SJSA1 (cell line): ENCODE results near the gene FTO. TPM values are rescaled to one million over a fixed set of nuclear protein-coding genes. Genes with fewer than 3 reads are reported as not detected.
A peak's percentile ranks its signal among the peaks of the same experiment; 100 is the strongest.

Experiments used
- DNase-seq, 2 experiments: peaks; one replicate each; pipeline ENCODE4 v3.0.0-alpha.2; 2015 to 2020; ENCODE audit warnings: low spot score in 2 of 2, low read depth in 1 of 2
- H3K27ac ChIP-seq: fragments of 250-450 bp; sonication (Bioruptor Pico); 2 replicates; pipeline ENCODE4 v1.5.1; 2020; ENCODE audit warnings: mild to moderate bottlenecking, moderate library complexity
- H3K27me3 ChIP-seq: fragments of 250-450 bp; sonication (Bioruptor Pico); replicated peaks from 2 replicates; pipeline ENCODE4 v1.5.1; 2020; ENCODE audit warnings: mild to moderate bottlenecking, moderate library complexity
- H3K36me3 ChIP-seq: fragments of 250-450 bp; sonication (Bioruptor Pico); 2 replicates; pipeline ENCODE4 v1.5.1; 2020; ENCODE audit warnings: mild to moderate bottlenecking
- H3K4me1 ChIP-seq: fragments of 250-450 bp; sonication (Bioruptor Pico); replicated peaks from 2 replicates; pipeline ENCODE4 v1.6.1; 2021; ENCODE audit warnings: mild to moderate bottlenecking
- H3K4me3 ChIP-seq: fragments of 250-450 bp; sonication (Bioruptor Pico); 2 replicates; pipeline ENCODE4 v1.5.1; 2020; ENCODE audit warnings: mild to moderate bottlenecking
- H3K9me3 ChIP-seq: fragments of 250-450 bp; sonication (Bioruptor Pico); replicated peaks from 2 replicates; pipeline ENCODE4 v1.5.1; 2020; ENCODE audit warnings: mild to moderate bottlenecking
- total RNA-seq: library from RNA; depleted of rRNA; stranded (reverse); fragments of >200 nt; shearing (Covaris generic); gene quantifications from 2 replicates; pipeline ENCODE4 v1.2.3, GENCODE V29; 2014

The FTO gene
- total RNA-seq, 1 experiment from 2014 or later: 106 TPM

GRCh38 chr16:54031107-54031760 is 327.3 kb downstream of the FTO start:
- H3K4me3 ChIP-seq: no peak overlapping the region
- H3K36me3 ChIP-seq: no peaks in the 10 kb centered on the region
- DNase-seq: no peak
- H3K4me1 ChIP-seq: peaks cover 8% of the 10 kb centered on the region
- H3K27me3 ChIP-seq: no peaks in the 10 kb centered on the region
- peaks cover 7% of the 10 kb centered on the region; the same call in 1 of the 2 replicates for H3K9me3 ChIP-seq
- no peak overlapping the region for H3K27ac ChIP-seq

- Histone ChIP-seq H3K4me1 (no peaks in the 10 kb centered on the region), H3K27me3 (no peaks in the 10 kb centered on the region), H3K4me3 (no peak overlapping the region), H3K27ac (no peak overlapping the region), H3K9me3 (peaks cover 10% of the 10 kb centered on the region; the same call in 1 of the 2 replicates), H3K36me3 (no peaks in the 10 kb centered on the region)
- DNase-seq: no peak
Observed at GRCh38 chr16:54033747-54034146, 329.8 kb downstream of the FTO start.

DNA sequence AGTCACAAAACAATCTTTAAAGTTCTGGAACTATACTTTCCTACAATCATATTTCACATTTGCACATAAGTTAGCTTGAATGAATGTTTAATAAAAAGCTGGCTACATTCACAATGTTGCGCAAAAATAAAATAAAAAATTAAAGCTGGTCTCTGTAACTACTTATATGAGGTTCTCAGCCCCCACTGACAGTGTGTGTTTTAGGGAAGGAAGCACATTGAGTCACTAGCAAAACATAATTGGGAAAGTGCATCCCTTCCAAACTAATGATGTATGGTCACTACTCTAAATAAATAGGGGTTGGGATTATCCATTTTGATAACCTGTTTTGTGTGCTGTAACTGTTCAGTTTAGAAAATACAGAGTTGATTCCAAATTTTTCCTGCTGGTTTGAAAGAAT is 330.7 kb downstream of the FTO start:
- Histone ChIP-seq H3K27me3 (no peaks in the 10 kb centered on the region), H3K4me3 (no peak overlapping the region), H3K9me3 (peaks cover 10% of the 10 kb centered on the region; the same call in 1 of the 2 replicates), H3K4me1 (no peaks in the 10 kb centered on the region), H3K27ac (no peak overlapping the region), H3K36me3 (no peaks in the 10 kb centered on the region)
- no peak for DNase-seq

GRCh38 chr16:54040480-54040879 is 336.5 kb downstream of the FTO start:
- no peak for DNase-seq
- Histone ChIP-seq H3K9me3 (0 out of 2 replicates have a peak, but pooled peaks cover 3% of the 10 kb centered on the region), H3K4me3 (no peak overlapping the region), H3K4me1 (no peaks in the 10 kb centered on the region), H3K27me3 (no peaks in the 10 kb centered on the region), H3K27ac (no peak overlapping the region), H3K36me3 (peaks cover 4% of the 10 kb centered on the region; the same call in 1 of the 2 replicates)

DNA sequence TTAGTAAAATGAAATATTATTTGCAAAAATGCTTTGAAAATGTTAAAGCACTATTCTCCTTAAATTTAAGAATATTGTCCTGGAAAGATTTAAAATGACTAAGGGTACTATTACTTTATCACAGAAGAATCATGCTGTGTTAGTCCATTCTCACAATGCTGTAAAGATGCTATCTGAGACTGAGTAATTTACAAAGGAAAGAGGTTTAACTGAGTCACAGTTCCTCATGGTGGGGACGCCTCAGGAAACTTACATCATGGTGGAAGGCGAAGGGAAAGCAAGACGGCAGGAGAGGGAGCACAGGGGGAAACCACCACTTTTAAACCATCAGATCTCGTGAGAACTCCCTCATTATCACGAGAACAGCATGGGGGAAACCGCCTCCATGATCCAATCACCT is 337.0 kb downstream of the FTO start:
- H3K27ac ChIP-seq: no peak overlapping the region
- H3K4me3 ChIP-seq: no peak overlapping the region
- H3K4me1 ChIP-seq: no peaks in the 10 kb centered on the region
- H3K9me3 ChIP-seq: 0 out of 2 replicates have a peak, but pooled peaks cover 3% of the 10 kb centered on the region
- DNase-seq: no peak
- H3K27me3 ChIP-seq: no peaks in the 10 kb centered on the region
- H3K36me3 ChIP-seq: peaks cover 4% of the 10 kb centered on the region; the same call in 1 of the 2 replicates

DNA sequence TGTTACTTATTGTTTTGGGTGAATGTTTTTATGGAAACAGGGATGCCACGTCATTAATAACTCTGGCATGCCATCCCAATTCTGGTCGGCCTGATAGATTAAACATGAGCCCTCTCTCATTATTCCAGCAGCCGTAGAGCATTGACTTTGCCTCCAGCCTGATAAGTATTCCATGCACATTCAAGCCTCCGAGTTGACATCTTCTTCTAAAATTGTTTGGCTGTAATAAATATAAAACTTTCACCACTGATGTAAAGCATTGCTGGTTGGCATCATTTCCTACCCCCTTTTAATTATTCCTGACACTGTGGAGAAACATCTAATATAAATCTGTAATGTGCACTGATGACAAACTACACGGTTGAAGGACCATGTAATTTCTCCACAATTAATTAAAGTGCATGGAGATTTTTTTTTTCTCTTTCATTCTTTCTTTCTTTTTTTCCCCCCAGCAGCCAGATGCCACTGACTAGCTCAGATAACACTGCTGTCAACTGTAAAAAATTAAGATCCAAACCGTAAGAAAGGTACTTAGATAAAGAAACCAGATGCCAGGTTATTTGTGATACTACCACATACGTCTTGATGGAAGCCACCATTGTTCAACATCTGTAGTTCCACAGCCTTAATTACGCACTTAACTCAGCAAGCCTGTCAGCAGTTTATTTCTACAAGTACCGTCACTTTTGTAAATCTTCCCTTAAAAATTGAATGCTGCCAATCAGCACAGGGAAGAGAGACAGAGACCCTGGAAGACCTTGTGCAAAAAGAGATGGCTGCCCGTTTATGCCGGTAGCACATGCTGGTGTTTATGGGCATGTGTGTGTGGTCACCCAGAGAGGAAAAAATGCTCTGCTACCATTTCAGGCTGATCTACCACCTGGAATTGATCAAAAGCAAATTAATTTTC is 344.9 kb downstream of the FTO start:
- Histone ChIP-seq H3K9me3 (no peaks in the 10 kb centered on the region; the same call in 1 of the 2 replicates), H3K4me3 (no peak overlapping the region), H3K27me3 (no peaks in the 10 kb centered on the region), H3K36me3 (no peaks in the 10 kb centered on the region), H3K4me1 (peaks cover 17% of the 10 kb centered on the region), H3K27ac (no peak overlapping the region)
- DNase-seq: no peak

DNA sequence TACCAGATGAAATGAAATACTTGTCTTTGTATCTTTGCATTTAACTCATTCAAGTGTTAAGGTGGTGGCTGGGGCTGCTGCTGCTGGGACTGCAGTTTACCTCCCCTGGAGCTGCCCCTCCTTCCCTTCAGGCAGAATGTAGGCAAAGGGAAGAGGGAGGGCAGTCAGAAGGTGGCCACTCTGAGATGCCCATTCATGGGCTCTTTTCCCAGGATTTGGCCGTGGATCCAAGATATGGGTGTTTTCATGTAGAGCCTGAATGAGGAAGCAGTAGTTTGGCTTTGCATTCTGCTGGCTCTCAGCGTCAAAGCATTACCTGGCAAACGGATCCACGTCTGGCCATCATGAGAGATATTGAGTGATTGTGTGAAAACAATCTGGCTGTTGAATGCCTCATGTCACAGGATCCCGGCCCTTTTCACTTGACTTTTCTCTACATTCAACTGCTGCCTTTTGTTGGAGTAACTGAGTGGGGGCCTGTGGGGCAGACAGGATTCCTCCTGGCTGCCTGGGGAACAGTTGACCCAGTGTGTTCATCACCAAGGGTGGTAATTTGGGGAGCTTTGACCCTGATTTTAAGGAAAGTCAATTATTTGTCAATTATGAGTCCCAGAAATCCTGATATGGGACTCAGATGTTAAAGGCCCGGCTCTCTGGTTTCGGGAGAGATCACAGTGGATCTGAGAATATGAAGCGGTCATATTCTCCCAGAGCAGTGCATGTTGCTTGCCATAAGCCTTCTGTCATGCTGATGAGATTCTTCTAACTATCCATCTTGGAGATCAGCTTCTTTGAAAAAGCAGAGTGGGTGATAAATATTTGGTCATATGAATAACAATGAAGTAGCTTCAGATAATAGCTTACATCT is 345.9 kb downstream of the FTO start:
- H3K36me3 ChIP-seq: no peaks in the 10 kb centered on the region
- no peaks in the 10 kb centered on the region for H3K27me3 ChIP-seq
- no peaks in the 10 kb centered on the region; the same call in 1 of the 2 replicates for H3K9me3 ChIP-seq
- no peak overlapping the region for H3K4me3 ChIP-seq
- no peak for DNase-seq
- H3K27ac ChIP-seq: no peak overlapping the region
- H3K4me1 ChIP-seq: peaks cover 17% of the 10 kb centered on the region

GRCh38 chr16:54050459-54051210 is 346.7 kb downstream of the FTO start:
- Histone ChIP-seq H3K4me3 (no peak overlapping the region), H3K9me3 (no peaks in the 10 kb centered on the region; the same call in 1 of the 2 replicates), H3K4me1 (peaks cover 17% of the 10 kb centered on the region), H3K36me3 (no peaks in the 10 kb centered on the region), H3K27me3 (no peaks in the 10 kb centered on the region), H3K27ac (no peak overlapping the region)
- peak; percentile 49 to 65 for DNase-seq

DNA sequence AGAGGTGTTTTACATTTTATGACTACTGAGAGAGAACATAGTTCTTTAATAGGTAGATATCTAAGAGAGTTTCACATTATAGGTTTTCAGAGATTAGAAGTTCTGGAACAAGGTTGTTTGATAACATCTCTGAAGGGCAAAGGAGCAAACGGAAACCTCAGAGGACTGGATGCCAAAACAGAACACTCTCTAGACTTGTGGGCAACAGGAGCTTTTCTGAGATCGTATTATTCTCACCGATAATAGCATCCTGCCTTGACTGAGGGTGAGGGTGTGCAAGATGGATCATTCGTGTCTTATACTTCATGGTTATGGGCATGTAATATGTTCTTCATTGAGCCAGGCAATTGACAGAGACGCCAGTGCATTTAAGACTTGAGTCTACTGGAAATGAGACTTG is 347.9 kb downstream of the FTO start:
- Histone ChIP-seq H3K4me3 (no peak overlapping the region), H3K27me3 (no peaks in the 10 kb centered on the region), H3K36me3 (no peaks in the 10 kb centered on the region), H3K9me3 (no peaks in the 10 kb centered on the region; the same call in 1 of the 2 replicates), H3K4me1 (peaks cover 17% of the 10 kb centered on the region), H3K27ac (no peak overlapping the region)
- DNase-seq: no peak

DNA sequence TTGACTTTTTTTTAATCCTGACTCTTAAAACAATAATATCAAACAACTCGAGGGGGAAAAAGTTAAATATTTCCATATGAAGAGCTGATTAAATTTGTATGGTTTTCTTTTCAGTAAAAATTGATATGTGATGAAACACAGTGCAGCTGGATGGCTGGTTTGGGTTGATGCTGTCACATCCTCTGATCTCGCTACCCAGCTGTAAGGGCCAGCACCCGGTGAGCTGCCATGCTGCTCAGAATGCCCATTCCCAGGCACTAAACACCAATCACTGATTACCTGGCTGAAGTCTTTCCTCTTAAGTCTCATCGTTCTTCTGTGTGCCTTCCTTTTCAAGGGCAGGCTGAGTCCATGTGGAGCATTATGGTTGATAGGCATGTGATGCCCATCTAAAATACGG is 348.3 kb downstream of the FTO start:
- Histone ChIP-seq H3K27me3 (no peaks in the 10 kb centered on the region), H3K27ac (no peak overlapping the region), H3K36me3 (no peaks in the 10 kb centered on the region), H3K9me3 (no peaks in the 10 kb centered on the region; the same call in 1 of the 2 replicates), H3K4me1 (peaks cover 17% of the 10 kb centered on the region), H3K4me3 (no peak overlapping the region)
- DNase-seq: no peak

GRCh38 chr16:54053891-54054820 is 350.2 kb downstream of the FTO start:
- Histone ChIP-seq H3K27ac (no peak overlapping the region), H3K27me3 (no peaks in the 10 kb centered on the region), H3K4me3 (no peak overlapping the region), H3K9me3 (no peaks in the 10 kb centered on the region; the same call in 1 of the 2 replicates), H3K4me1 (peaks cover 17% of the 10 kb centered on the region), H3K36me3 (no peaks in the 10 kb centered on the region)
- DNase-seq: no peak

DNA sequence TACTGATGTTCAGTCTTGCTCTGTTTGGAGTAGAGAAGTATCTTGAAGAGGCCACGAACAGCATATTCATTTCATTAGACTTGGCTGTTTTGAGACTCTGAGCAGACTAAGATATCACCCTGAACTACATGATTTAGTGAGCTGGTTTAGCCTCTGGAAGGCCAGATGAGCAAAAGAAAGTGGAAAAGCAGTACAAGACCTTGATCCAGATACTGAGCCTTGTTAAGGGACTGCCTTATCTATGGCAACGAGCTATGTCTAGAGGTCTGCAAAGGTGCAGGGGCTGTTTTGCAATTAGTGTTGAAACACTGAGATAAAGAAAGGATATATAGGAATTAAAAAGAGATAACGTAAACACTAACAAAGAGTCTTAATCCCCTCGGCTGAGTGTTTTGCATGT is 351.2 kb downstream of the FTO start:
- no peak for DNase-seq
- H3K36me3 ChIP-seq: no peaks in the 10 kb centered on the region
- H3K9me3 ChIP-seq: no peaks in the 10 kb centered on the region; the same call in 1 of the 2 replicates
- no peak overlapping the region for H3K27ac ChIP-seq
- no peak overlapping the region for H3K4me3 ChIP-seq
- peaks cover 10% of the 10 kb centered on the region for H3K4me1 ChIP-seq
- H3K27me3 ChIP-seq: no peaks in the 10 kb centered on the region
